Activated naive CD4-positive, alpha-beta T cell treated with Interleukin-2 at 50 U/mL for 16 hours (primary cell): ENCODE data around the gene ANKRD39.
"Not testable (repeated sequence)": the region's sequence is repeated elsewhere in the genome, so short reads cannot be mapped to it uniquely, and the experiment has no call there.

Experiments
- DNase-seq: peaks from one replicate; pipeline ENCODE4 v3.0.0-alpha.2; 2020

The ANKRD39 gene

DNA sequence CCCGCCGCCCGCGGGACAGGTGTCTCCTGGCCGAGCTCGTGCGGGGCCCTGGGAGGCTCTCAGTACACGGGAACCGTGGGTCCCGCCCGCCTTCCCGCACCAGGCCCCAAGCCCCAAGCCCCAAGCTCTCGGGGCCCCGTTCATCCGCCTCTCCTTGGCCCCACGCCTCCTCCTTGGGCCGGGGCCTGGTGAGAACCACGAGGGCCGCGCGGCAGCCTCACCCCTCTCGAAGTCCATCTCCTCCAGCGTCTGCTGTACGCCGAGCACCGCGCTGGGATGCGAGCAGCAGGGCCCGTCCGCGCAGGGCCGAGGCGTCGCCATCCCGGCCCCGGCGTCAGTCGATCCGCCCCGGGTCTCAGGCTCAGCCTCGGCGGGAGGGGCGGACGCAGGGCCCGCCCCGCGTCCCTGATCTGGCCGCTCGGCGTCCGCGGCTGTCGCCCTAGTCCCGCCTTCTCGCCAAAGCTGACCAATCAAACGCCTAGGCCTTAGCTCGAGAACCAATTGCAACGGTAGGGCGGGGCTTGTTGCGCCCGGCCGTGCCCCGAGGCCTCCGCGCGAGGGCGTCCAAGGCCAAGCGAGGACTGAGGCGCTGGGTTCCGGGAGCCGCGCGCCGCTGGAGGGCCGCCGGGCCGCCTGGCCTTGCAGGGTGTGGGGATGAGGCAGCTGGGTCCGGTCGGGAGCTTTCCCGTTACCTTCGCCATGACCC lies at the start of gene ANKRD39:
TSS of gene ANKRD39 (minus strand) at position 350 of the 706 bp plus-strand sequence. CDS start at position 321, 29 bp downstream.
- peak; percentile 98 for DNase-seq

- DNase-seq, result no peak
Observed at GRCh38 chr2:96906729-96907114, 48.9 kb upstream of the ANKRD39 start.

GRCh38 chr2:96903815-96904214 lies 46.0 kb upstream of the ANKRD39 start:
- no peak for DNase-seq

GRCh38 chr2:96903318-96903717 lies 45.5 kb upstream of the ANKRD39 start:
- no peak for DNase-seq

- DNase-seq, result no peak
Observed at GRCh38 chr2:96900237-96900636, 42.4 kb upstream of the ANKRD39 start.

GRCh38 chr2:96899413-96899741 lies 41.6 kb upstream of the ANKRD39 start:
- no peak for DNase-seq

GRCh38 chr2:96898641-96899412 lies 41.0 kb upstream of the ANKRD39 start:
- no peak for DNase-seq

DNA sequence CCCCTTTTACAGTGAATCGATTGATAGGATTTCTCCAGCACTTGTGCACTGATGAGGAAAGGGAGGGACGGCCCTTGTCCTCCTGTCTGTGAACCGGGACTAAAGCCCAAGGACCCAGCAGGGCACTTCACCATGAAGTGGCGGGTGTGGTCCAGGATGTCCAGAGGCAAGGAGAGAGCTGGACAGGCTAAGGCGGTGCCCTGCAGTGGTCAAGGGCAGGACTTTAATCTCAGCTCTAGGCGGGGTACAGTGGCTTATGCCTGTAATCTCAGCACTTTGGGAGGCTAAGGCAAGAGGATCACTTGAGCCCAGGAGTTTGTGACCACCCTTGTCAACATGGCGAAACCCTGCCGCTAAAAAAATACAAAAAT lies 40.3 kb upstream of the ANKRD39 start:
- DNase-seq, result no peak

DNA sequence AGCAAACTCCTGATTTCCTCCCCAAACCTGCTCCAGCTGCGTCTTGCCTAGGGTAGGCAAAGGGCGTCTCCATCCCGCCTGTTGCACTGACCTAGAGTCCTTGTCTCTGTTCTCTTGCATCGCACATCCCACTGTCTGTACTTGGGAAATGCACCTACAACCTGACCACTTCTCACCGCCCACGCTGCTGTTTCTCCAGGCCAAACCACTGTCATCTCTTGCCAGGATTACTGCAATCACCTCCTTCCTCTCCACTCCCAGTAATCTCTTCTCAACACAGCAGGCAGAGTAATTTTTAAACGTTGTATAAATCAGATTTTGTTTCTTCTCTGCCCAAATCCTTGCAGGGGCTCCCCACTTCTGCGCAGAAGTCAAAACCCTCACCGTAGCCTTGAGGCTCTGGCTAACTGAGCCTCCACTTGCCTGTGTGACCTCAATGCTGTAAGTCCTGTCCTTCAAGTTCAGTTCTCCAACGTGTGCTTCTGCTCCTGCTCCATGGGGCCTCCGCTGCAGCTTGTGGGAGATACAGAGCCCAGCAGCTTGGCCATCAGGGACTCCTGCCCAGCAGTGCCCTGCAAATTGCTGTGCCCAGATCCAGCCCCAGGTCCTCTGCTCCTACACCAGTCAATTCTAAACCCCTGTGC lies 39.8 kb upstream of the ANKRD39 start:
- DNase-seq, result no peak

DNA sequence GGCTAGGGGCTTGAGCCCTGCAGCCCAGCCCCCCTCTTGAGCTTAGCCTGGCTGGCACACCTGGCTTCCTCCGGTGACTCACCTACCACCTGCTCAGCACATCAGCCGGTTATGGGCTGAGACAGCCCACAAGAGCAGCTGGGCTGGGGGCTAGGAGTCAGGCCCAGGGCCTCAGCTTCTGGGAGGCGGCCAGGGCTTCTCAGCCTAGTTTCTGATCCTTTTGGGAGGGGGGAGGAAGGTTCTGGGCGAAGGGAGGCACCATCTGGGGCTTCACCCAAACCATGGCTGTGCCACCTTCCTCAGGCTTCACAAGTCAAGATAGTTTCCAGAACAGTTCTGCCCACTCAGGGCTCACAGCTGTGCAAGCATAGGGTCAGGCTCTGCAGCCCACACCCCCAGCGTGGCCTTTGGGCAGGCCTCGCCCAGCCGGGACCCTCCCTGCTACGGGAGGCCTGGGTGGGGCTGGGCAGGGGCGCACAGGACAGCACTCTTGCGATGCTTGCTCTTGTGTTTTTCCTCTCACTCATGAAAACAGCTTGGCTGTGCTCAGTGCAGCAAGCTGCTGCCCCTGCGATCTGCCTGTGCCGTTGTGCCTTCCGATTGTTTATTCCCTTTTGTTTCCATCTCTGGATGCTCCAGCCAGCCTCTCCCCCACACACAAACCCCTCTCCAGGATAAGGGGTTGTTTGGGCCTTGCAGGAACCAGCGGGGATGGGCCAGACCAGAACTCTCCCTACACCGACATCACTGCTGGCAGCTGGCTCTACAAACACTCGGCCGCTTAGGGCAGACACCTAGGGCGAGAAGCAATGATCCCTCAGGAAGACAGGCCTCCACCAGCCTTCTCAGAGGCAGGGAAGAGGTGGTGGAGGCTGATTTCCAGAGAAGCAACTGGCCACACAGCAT lies 38.2 kb upstream of the ANKRD39 start:
- DNase-seq, result peak; percentile 8

GRCh38 chr2:96895032-96895745 lies 37.4 kb upstream of the ANKRD39 start:
- no peak for DNase-seq

GRCh38 chr2:96894151-96894531 lies 36.3 kb upstream of the ANKRD39 start:
- no peak for DNase-seq

DNA sequence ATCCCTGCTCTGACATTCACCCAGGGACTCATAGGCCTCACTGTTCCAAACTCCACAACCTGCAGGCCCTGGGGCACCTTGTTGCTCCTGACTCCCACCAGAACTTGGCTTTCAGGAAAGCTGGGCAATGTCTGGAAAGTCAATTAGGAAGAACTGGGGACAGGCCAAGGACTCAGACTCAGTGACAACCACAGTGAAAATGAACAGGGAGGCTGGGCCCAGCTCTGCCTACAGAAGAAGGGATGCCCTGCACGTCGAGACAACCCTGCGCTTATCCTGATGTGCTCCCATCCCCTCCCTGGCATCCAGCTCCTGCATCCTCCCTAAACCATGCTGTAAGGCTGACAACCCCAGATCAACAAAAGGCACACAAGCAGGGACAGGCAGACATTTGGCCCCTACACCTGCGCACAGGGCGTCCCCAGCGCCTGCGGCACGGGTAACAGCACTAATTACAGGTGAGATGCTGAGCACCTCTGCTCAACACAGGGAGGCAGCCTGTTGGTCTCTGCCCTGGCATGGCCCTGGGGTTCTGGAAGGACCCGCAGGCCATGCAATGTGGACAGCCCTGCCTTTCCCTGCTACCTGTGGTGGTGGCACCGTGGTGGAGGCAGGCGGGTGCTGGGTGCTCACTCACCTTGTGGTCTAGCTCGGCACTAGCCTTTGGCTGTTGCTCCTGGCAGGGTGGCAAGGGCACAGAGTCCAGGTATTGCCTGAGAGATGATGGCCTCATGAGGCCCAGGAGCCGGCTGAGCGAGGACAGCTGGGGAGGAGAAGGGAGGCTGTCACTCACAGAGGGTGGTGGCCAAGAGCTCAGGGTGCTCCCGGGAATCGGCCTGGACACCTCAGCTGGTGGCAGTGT lies 35.7 kb upstream of the ANKRD39 start:
- no peak for DNase-seq

DNA sequence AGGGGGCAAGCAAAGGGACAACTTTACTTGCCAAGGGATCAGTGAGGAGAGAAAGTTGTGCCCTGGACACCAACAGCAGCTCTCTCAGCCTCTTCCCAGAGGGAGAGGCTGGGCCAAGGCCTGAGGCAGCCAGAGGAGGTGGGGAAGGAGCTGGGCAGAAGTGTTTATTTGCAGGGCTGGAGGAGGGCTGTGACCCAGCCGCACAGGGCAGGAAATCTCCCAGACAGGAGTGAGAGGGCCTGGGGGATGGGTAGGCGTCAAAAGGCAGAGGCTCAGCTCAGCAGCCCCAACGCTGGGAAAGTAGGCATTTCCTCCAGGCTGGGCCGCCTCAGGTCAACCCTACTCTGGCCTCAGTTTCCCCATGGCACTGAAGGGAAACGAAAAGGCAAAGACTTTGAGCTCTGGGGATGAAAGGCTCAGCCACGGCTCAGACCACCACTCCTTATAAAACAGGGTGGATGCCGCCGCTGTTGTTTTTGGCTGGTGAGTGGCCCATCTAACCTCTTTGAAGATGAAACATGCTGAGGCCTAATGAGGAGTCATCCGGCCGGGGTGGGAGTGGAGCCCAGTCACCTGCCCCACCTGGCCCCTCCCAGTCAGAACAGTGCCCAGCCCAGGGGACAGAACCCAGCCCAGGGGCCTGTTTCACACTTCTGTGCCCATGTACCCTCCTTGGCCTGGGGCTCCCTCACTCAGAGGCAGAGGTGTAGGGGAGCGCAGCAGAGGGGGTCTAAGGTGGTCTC lies 33.9 kb upstream of the ANKRD39 start:
- peak; percentile 23 for DNase-seq

DNA sequence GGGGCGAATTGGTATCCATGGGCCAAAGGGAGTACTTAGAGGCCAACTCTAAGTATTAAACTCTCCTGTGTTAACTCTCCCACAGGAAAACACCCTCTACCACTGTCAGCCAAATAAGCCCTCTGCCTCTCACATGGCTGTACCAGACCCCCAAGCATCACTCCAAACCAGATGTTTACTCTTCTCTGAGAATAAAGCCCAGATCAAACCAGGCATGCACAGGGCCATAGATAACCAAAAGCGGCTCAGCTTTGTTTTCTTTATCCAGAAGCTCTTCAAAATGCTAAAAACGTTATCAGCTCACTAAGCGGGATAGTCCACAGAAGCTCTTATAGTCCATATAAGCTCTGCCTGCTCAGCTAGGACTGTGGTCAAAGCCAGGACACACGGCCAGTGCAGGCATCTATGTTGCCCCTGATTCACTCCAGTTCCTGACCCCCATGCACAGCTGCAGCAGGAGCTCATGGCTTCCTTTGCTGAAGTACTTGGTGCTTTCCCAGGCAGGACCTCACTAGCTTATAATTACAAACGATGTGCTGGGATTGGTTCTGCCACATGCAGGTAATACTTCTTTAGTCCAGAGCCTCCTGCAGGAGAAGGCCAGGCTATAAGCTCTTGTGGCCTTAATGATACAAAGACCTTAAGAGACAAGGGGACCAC lies 33.0 kb upstream of the ANKRD39 start:
- no peak for DNase-seq

DNA sequence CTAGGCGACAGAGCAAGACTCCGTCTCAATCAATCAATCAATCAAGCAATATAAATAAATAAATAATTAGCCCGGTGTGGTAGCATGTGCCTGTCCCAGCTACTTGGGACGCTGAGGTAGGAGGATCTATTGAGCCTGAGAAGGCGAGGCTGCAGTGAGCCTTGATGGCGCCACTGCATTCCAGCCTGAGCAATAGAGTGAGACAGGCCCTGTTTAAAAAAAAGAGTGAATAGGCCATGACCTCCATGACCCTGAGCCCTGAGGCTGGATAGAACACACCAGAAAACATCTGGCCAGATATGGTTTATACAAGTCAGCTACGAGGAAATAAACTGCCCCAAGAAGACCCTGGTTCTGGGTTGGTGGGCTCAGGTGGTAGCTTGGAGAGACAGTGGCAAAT lies 32.4 kb upstream of the ANKRD39 start:
- no peak for DNase-seq

DNA sequence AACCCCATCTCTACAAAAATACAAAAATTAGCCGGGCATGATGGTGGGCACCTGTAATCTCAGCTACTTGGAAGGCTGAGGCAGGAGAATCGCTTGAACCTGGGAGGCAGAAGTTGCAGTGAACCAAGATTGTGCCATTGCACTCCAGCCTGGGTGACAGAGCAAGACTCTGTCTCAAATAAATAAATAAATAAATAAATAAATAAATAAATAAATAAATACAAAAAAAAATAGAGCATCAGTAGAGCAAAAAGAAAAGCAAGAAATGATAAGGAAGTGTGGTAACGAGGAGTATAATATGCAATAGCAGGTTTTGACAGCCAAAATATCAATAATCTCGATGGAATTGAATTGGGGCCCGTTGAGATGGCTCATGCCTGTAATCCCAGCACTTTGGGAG lies 31.7 kb upstream of the ANKRD39 start:
- not testable (repeated sequence) for DNase-seq

DNA sequence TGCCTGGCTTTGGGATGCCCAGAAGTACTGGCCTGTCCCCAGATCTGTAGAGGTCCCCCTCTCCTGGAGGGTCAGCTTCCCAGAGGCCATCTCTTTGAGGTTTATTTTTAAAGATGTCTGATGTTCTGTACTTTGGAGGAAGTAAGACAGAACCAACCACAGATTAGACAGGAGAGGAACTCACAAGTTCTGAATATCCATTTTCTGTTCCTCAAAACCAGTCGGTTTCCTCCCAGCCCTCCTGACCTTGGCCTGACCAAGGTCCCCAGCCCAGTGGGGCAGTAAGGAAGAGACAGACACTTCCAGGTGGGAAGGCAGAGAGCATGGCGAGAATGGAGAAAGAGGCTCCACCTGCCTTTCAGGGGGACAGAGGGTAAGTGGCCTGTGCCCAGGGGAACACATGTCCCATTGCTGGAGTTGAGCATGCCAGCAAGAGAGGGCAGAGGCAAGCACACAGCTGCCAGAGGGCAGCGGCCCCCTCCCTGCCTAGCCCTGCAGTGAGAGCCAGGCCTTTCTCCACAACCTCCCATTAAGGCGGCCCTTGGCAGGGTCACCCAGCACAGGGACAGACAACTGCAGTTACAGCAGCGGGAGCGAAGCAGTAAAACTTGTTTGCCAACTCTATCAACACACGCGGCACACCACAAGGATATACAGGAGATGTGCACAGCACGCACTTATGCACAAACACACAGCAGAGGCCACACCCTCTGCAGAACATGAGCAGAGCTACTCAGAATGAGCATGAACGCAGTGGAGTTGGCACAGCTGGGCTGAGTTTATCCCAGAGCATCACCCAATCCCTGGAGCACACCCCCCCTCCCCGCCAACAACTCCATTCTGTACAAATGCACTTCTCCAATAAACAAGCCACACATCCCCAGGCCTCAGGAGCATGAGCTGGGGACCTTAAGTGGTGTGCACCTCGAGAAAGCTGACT lies 30.5 kb upstream of the ANKRD39 start:
- no peak for DNase-seq

GRCh38 chr2:96887493-96888012 lies 29.7 kb upstream of the ANKRD39 start:
- DNase-seq, result no peak
